MM.1S (cell line): ENCODE results near the gene ZNF184.

Experiments
- DNase-seq: peaks from one replicate; pipeline ENCODE4 v3.0.0-alpha.2; 2015
- H2AFZ ChIP-seq: fragments of 300-600 bp; sonication (generic); 2 replicates; pipeline ENCODE4 v1.6.0; 2016; ENCODE audit warnings: antibody characterized with exemption, low read length
- H3F3A ChIP-seq: fragments of 300-600 bp; sonication (generic); 2 replicates; pipeline ENCODE4 v1.6.1; 2016; ENCODE audit warnings: mild to moderate bottlenecking, antibody characterized with exemption, low read length, moderate library complexity, mixed read lengths; ENCODE audit not compliant: insufficient read depth
- H3K27ac ChIP-seq: fragments of 300-600 bp; sonication (generic); 2 replicates; pipeline ENCODE4 v1.5.1; 2016; ENCODE audit warnings: mild to moderate bottlenecking, low read length
- H3K27me3 ChIP-seq: fragments of 300-600 bp; sonication (generic); replicated peaks from 2 replicates; pipeline ENCODE4 v1.6.0; 2016; ENCODE audit warnings: low read length; ENCODE audit not compliant: insufficient read depth
- H3K36me3 ChIP-seq: fragments of 300-600 bp; sonication (generic); replicated peaks from 2 replicates; pipeline ENCODE4 v1.6.1; 2016; ENCODE audit warnings: mild to moderate bottlenecking, low read length, mixed read lengths; ENCODE audit not compliant: insufficient read depth
- H3K4me1 ChIP-seq: fragments of 300-600 bp; sonication (generic); 2 replicates; pipeline ENCODE4 v1.6.1; 2016; ENCODE audit warnings: low read length, mixed read lengths
- H3K4me2 ChIP-seq: fragments of 300-600 bp; sonication (generic); 2 replicates; pipeline ENCODE4 v1.6.0; 2016; ENCODE audit warnings: low read depth, low read length
- H3K4me3 ChIP-seq: fragments of 300-600 bp; sonication (generic); 2 replicates; pipeline ENCODE4 v1.5.1; 2016; ENCODE audit warnings: low read length, mixed read lengths
- H3K79me2 ChIP-seq: fragments of 300-600 bp; sonication (generic); 2 replicates; pipeline ENCODE4 v1.6.1; 2016; ENCODE audit warnings: mixed run types, low read length, mixed read lengths
- H3K9ac ChIP-seq: fragments of 300-600 bp; sonication (generic); 2 replicates; pipeline ENCODE4 v1.6.1; 2016; ENCODE audit warnings: low read length, mixed read lengths
- H3K9me2 ChIP-seq: fragments of 300-600 bp; sonication (generic); replicated peaks from 2 replicates; pipeline ENCODE4 v1.6.1; 2016; ENCODE audit warnings: mild to moderate bottlenecking, low read length, mixed read lengths; ENCODE audit not compliant: insufficient read depth
- H3K9me3 ChIP-seq: fragments of 300-600 bp; sonication (generic); replicated peaks from 2 replicates; pipeline ENCODE4 v1.6.1; 2016; ENCODE audit warnings: mild to moderate bottlenecking, low read length, mixed read lengths; ENCODE audit not compliant: insufficient read depth
- H4K20me1 ChIP-seq: fragments of 300-600 bp; sonication (generic); 2 replicates; pipeline ENCODE4 v1.6.1; 2016; ENCODE audit warnings: mild to moderate bottlenecking, low read length, moderate library complexity, mixed read lengths; ENCODE audit not compliant: insufficient read depth
- CTCF ChIP-seq: fragments of 300-600 bp; sonication (generic); IDR thresholded peaks from 2 replicates; pipeline ENCODE4 v1.5.1; 2016; ENCODE audit warnings: antibody characterized with exemption, low read length, mixed read lengths
- EZH2 ChIP-seq: fragments of 300-600 bp; sonication (generic); optimal IDR thresholded peaks from 2 replicates; pipeline ENCODE3; 2017; ENCODE audit warnings: low read depth, mild to moderate bottlenecking, antibody characterized with exemption, low read length, mixed read lengths
- EZH2phosphoT487 ChIP-seq: fragments of 300-600 bp; sonication (generic); IDR thresholded peaks from 2 replicates; pipeline ENCODE4 v1.6.1; 2018; ENCODE audit warnings: antibody characterized with exemption, low read length

The ZNF184 gene

GRCh38 chr6:27422651-27423332, 50.1 kb downstream of the ZNF184 start:
- no peaks in the 10 kb centered on the region for H3K9me3 ChIP-seq
- H3K9me2 ChIP-seq, result no peaks in the 10 kb centered on the region
- H3F3A ChIP-seq, result no peaks in the 10 kb centered on the region
- no peak for TF ChIP-seq EZH2
- TF ChIP-seq CTCF, result no peak
- no peak for TF ChIP-seq EZH2phosphoT487
- no peaks in the 10 kb centered on the region for H3K27me3 ChIP-seq
- no peaks in the 10 kb centered on the region for H3K79me2 ChIP-seq
- H2AFZ ChIP-seq, result no peak overlapping the region
- H3K9ac ChIP-seq, result no peak overlapping the region
- no peaks in the 10 kb centered on the region for H3K4me1 ChIP-seq
- no peaks in the 10 kb centered on the region for H3K36me3 ChIP-seq
- DNase-seq, result no peak
- H3K27ac ChIP-seq, result no peak overlapping the region
- H4K20me1 ChIP-seq, result no peaks in the 10 kb centered on the region
- H3K4me2 ChIP-seq, result no peak overlapping the region
- no peak overlapping the region for H3K4me3 ChIP-seq

- H3K9me3 ChIP-seq, result no peaks in the 10 kb centered on the region
- H2AFZ ChIP-seq, result no peak overlapping the region
- no peaks in the 10 kb centered on the region for H3K27me3 ChIP-seq
- H3K4me3 ChIP-seq, result no peak overlapping the region
- H3K27ac ChIP-seq, result no peak overlapping the region
- no peaks in the 10 kb centered on the region for H3K9me2 ChIP-seq
- no peak for DNase-seq
- no peaks in the 10 kb centered on the region for H3K79me2 ChIP-seq
- TF ChIP-seq EZH2, result no peak
- TF ChIP-seq CTCF, result no peak
- no peak for TF ChIP-seq EZH2phosphoT487
- H3K36me3 ChIP-seq, result no peaks in the 10 kb centered on the region
- H3K4me2 ChIP-seq, result no peak overlapping the region
- H4K20me1 ChIP-seq, result no peaks in the 10 kb centered on the region
- H3F3A ChIP-seq, result no peaks in the 10 kb centered on the region
- no peaks in the 10 kb centered on the region for H3K4me1 ChIP-seq
- no peak overlapping the region for H3K9ac ChIP-seq
Measured at GRCh38 chr6:27419363-27419762, 53.5 kb downstream of the ZNF184 start.

GRCh38 chr6:27415898-27416297, 57.0 kb downstream of the ZNF184 start:
- Histone ChIP-seq H3K9me2 (no peaks in the 10 kb centered on the region), H3F3A (no peaks in the 10 kb centered on the region), H3K4me1 (no peaks in the 10 kb centered on the region)

More at GRCh38 chr6:27415898-27416297, 57.0 kb downstream of the ZNF184 start:
- no peak overlapping the region for H3K4me2 ChIP-seq
- H4K20me1 ChIP-seq, result no peaks in the 10 kb centered on the region
- DNase-seq, result no peak
- no peaks in the 10 kb centered on the region for H3K9me3 ChIP-seq
- H3K79me2 ChIP-seq, result no peaks in the 10 kb centered on the region
- no peak overlapping the region for H3K9ac ChIP-seq
- H3K4me3 ChIP-seq, result no peak overlapping the region
- H3K36me3 ChIP-seq, result no peaks in the 10 kb centered on the region
- no peaks in the 10 kb centered on the region for H3K27me3 ChIP-seq
- TF ChIP-seq EZH2, result no peak
- TF ChIP-seq EZH2phosphoT487, result no peak
- TF ChIP-seq CTCF, result no peak
- H2AFZ ChIP-seq, result no peak overlapping the region
- H3K27ac ChIP-seq, result no peak overlapping the region
